IPS-NIHi7 (cell line): Measurements from ENCODE around the gene OR10H3.
"Not testable (repeated sequence)": the region's sequence is repeated elsewhere in the genome, so short reads cannot be mapped to it uniquely, and the experiment has no call there.

Experiments
- DNase-seq: peaks from one replicate; pipeline ENCODE4 v3.0.0; 2012; ENCODE audit warnings: mixed read lengths; ENCODE audit errors: extremely low spot score

The OR10H3 gene

GRCh38 chr19:15779756-15780476 lies 42.1 kb downstream of the OR10H3 start:
- no peak for DNase-seq

GRCh38 chr19:15780610-15781418 lies 43.0 kb downstream of the OR10H3 start:
- DNase-seq, result no peak

GRCh38 chr19:15781661-15782060 lies 43.9 kb downstream of the OR10H3 start:
- DNase-seq, result no peak

GRCh38 chr19:15782211-15782610 lies 44.4 kb downstream of the OR10H3 start:
- no peak for DNase-seq

GRCh38 chr19:15782896-15783295 lies 45.1 kb downstream of the OR10H3 start:
- not testable (repeated sequence) for DNase-seq

- no peak for DNase-seq
These were observed 49.9 kb downstream of the OR10H3 start, which contains the start of gene OR10H5 for GRCh38 chr19:15787611-15788155. OR10H5 (plus strand) TSS chr19:15787661; CDS start chr19:15794049, 6,388 bp downstream.

GRCh38 chr19:15788594-15789270 lies 50.9 kb downstream of the OR10H3 start:
- DNase-seq, result no peak

GRCh38 chr19:15790096-15790495 lies 52.3 kb downstream of the OR10H3 start:
- no peak for DNase-seq
